ENCODE results near the gene POR. TPM values are rescaled to one million over a fixed set of nuclear protein-coding genes. Genes with fewer than 3 reads are reported as not detected.

POR gene
- total and polyA plus RNA-seq, 2 of the 13 experiments (the other 11 are each of a cell fraction or from before 2014, with no cell fraction given), result 145 to 266 TPM

DNA sequence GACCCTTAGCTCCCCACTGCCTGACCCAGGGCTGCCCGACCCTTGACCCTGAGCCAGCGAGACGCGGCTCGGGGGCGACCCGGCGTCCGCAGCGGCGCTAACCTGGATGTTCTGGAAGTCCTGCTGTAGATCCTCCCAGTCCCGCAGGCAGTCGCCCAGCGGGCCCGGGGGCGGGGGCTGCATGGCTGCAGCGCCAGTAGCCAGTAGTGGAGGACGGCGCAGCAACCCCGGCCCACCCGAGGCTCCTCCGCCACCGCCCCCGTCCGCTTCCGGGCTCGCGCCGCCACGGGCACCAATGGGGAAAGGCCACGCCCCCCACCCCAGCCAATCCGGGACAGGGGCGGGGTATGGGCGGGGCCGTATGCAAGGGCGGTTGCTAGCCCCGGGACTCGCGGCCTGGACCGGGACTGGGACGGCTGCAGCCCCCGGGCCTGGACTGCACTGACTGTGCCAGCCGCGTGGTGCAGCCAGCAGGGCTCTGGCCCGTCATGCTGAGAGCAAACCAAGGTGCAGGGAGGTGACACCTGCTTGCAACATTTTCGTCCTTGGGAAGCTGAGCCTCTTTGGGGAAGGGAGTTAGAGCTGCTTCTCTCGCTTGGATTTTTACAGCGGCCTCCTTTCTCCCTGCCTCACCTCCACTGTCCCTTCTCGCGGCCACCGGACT is 79.6 kb downstream of the POR start, which contains the start of gene TMEM120A (continued):
- TF ChIP-seq, protein P1, sequence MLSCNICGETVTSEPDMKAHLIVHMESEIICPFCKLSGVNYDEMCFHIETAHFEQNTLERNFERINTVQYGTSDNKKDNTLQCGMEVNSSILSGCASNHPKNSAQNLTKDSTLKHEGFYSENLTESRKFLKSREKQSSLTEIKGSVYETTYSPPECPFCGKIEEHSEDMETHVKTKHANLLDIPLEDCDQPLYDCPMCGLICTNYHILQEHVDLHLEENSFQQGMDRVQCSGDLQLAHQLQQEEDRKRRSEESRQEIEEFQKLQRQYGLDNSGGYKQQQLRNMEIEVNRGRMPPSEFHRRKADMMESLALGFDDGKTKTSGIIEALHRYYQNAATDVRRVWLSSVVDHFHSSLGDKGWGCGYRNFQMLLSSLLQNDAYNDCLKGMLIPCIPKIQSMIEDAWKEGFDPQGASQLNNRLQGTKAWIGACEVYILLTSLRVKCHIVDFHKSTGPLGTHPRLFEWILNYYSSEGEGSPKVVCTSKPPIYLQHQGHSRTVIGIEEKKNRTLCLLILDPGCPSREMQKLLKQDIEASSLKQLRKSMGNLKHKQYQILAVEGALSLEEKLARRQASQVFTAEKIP (CRISPR knock-in tag; IDR thresholded peaks at IDR 0.05; ENCODE audit: borderline replicate concordance), result no peak
- TF ChIP-seq, protein P2, sequence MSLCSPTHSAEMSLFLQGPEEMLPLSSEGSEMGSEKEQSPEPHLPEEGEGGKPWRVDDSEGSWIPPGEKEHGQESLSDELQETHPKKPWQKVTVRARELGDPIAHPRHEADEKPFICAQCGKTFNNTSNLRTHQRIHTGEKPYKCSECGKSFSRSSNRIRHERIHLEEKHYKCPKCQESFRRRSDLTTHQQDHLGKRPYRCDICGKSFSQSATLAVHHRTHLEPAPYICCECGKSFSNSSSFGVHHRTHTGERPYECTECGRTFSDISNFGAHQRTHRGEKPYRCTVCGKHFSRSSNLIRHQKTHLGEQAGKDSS (CRISPR knock-in tag; IDR thresholded peaks at IDR 0.05; ENCODE audit: borderline replicate concordance, low read depth), result no peak; the same call in 1 of the 2 replicates
- peak; percentile 59; the same call in 1 of the 2 replicates for TF ChIP-seq ZNF749 (CRISPR knock-in tag; IDR thresholded peaks at IDR 0.05; ENCODE audit: borderline replicate concordance)
- 0 out of 2 replicates have a peak, but pooled peaks have one; percentile 61 for TF ChIP-seq ZNF614 (CRISPR knock-in tag; IDR thresholded peaks at IDR 0.05; ENCODE audit: borderline replicate concordance)
- 0 out of 2 replicates have a peak, but pooled peaks have one; percentile 20 for TF ChIP-seq ELF3 (CRISPR knock-in tag; IDR thresholded peaks at IDR 0.05)
- TF ChIP-seq, protein P3, sequence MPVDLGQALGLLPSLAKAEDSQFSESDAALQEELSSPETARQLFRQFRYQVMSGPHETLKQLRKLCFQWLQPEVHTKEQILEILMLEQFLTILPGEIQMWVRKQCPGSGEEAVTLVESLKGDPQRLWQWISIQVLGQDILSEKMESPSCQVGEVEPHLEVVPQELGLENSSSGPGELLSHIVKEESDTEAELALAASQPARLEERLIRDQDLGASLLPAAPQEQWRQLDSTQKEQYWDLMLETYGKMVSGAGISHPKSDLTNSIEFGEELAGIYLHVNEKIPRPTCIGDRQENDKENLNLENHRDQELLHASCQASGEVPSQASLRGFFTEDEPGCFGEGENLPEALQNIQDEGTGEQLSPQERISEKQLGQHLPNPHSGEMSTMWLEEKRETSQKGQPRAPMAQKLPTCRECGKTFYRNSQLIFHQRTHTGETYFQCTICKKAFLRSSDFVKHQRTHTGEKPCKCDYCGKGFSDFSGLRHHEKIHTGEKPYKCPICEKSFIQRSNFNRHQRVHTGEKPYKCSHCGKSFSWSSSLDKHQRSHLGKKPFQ (CRISPR knock-in tag; IDR thresholded peaks at IDR 0.05; ENCODE audit: insufficient replicate concordance), result no peak
- no peak for TF ChIP-seq FOSL1 (CRISPR knock-in tag; IDR thresholded peaks at IDR 0.05; ENCODE audit: borderline replicate concordance)
- TF ChIP-seq ARHGAP35 (CRISPR knock-in tag; IDR thresholded peaks at IDR 0.05; ENCODE audit: borderline replicate concordance), result no peak; the same call in 1 of the 2 replicates
- 0 out of 2 replicates have a peak, but pooled peaks have one; percentile 4 for TF ChIP-seq RARA (CRISPR knock-in tag; IDR thresholded peaks at IDR 0.05)
- TF ChIP-seq ZNF703 (CRISPR knock-in tag; IDR thresholded peaks at IDR 0.05; ENCODE audit: borderline replicate concordance), result peak; percentile 29; the same call in 1 of the 2 replicates
- TF ChIP-seq ZNF660 (CRISPR knock-in tag; IDR thresholded peaks at IDR 0.05; ENCODE audit: borderline replicate concordance, low read depth), result no peak
- TF ChIP-seq TBX3 (IDR thresholded peaks at IDR 0.05; ENCODE audit: borderline replicate concordance), result 0 out of 2 replicates have a peak, but pooled peaks have one; percentile 10
- peak; percentile 87; the same call in 1 of the 2 replicates for TF ChIP-seq ZNF235 (CRISPR knock-in tag; IDR thresholded peaks at IDR 0.05; ENCODE audit: borderline replicate concordance)
- TF ChIP-seq, protein P4, sequence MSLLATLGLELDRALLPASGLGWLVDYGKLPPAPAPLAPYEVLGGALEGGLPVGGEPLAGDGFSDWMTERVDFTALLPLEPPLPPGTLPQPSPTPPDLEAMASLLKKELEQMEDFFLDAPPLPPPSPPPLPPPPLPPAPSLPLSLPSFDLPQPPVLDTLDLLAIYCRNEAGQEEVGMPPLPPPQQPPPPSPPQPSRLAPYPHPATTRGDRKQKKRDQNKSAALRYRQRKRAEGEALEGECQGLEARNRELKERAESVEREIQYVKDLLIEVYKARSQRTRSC (CRISPR knock-in tag; IDR thresholded peaks at IDR 0.05; ENCODE audit: low read depth), result no peak
- no peak for TF ChIP-seq ZNF431 (CRISPR knock-in tag; IDR thresholded peaks at IDR 0.05; ENCODE audit: borderline replicate concordance, low read depth)
- TF ChIP-seq NR1H2 (CRISPR knock-in tag; IDR thresholded peaks at IDR 0.05; ENCODE audit: borderline replicate concordance, low read depth), result no peak
- peak; percentile 88 for TF ChIP-seq ZFX (CRISPR knock-in tag; IDR thresholded peaks at IDR 0.05; ENCODE audit: low read depth)
- TF ChIP-seq NFYC (CRISPR knock-in tag; IDR thresholded peaks at IDR 0.05), result peak; percentile 95
- TF ChIP-seq REL (CRISPR knock-in tag; conservative IDR thresholded peaks at IDR 0.05), result 0 out of 2 replicates have a peak, but pooled peaks have one; percentile 20
- TF ChIP-seq, protein P5, sequence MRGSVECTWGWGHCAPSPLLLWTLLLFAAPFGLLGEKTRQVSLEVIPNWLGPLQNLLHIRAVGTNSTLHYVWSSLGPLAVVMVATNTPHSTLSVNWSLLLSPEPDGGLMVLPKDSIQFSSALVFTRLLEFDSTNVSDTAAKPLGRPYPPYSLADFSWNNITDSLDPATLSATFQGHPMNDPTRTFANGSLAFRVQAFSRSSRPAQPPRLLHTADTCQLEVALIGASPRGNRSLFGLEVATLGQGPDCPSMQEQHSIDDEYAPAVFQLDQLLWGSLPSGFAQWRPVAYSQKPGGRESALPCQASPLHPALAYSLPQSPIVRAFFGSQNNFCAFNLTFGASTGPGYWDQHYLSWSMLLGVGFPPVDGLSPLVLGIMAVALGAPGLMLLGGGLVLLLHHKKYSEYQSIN (CRISPR knock-in tag; IDR thresholded peaks at IDR 0.05; ENCODE audit: borderline replicate concordance), result no peak
- TF ChIP-seq TCF12 (IDR thresholded peaks at IDR 0.05), result no peak
- 0 out of 2 replicates have a peak, but pooled peaks have one; percentile 46 for TF ChIP-seq TCF12 (CRISPR knock-in tag; IDR thresholded peaks at IDR 0.05)
- TF ChIP-seq ZSCAN30 (CRISPR knock-in tag; IDR thresholded peaks at IDR 0.05), result no peak
